Duodenal mucosa (tissue), 2 donors: ENCODE data around the gene LECT2.

Experiments used
- H3K27ac ChIP-seq: one replicate; pipeline ENCODE4 v1.7.0; 2013; ENCODE audit warnings: low read depth, low read length
- H3K27me3 ChIP-seq, 2 donors: one replicate each; pipeline ENCODE4 v1.7.0; 2013; ENCODE audit warnings: low read length in 2 of 2, control low read depth in 1 of 2; ENCODE audit not compliant: insufficient read depth in 2 of 2, control insufficient read depth in 1 of 2
- H3K36me3 ChIP-seq, 2 donors: one replicate each; pipeline ENCODE4 v1.7.0; 2013; ENCODE audit warnings: low read length in 2 of 2, control low read depth in 1 of 2; ENCODE audit not compliant: insufficient read depth in 2 of 2, control insufficient read depth in 1 of 2
- H3K4me1 ChIP-seq, 2 donors: one replicate each; pipeline ENCODE4 v1.7.0; 2013; ENCODE audit warnings: low read length in 2 of 2, control low read depth in 1 of 2; ENCODE audit not compliant: insufficient read depth in 2 of 2, control insufficient read depth in 1 of 2
- H3K4me3 ChIP-seq, 2 donors: one replicate each; pipeline ENCODE4 v1.7.0; 2013; ENCODE audit warnings: low read length in 2 of 2, low read depth in 1 of 2
- H3K9ac ChIP-seq, 2 donors: one replicate each; pipeline ENCODE4 v1.7.0; 2013; ENCODE audit warnings: low read length in 2 of 2, low read depth in 1 of 2
- H3K9me3 ChIP-seq, 2 donors: one replicate each; pipeline ENCODE4 v1.7.0; 2013; ENCODE audit warnings: low read length in 2 of 2, control low read depth in 1 of 2; ENCODE audit not compliant: control insufficient read depth in 1 of 2

The LECT2 gene

GRCh38 chr5:135954899-135955298 lies at the start of gene LECT2:
TSS of gene LECT2 (minus strand) at chr5:135954983. CDS start at chr5:135954833, 150 bp downstream.
- no peak within 1 kb of the TSS for H3K4me3 ChIP-seq
- no peaks in the 10 kb centered on the region for H3K9me3 ChIP-seq
- no peak within 1 kb of the TSS for H3K27ac ChIP-seq
- H3K36me3 ChIP-seq = no peaks in the 10 kb centered on the region
- H3K4me1 ChIP-seq = no peaks in the 10 kb centered on the region
- H3K27me3 ChIP-seq = no peaks in the 10 kb centered on the region
- no peak within 1 kb of the TSS for H3K9ac ChIP-seq

- H3K27me3 ChIP-seq = no peaks in the 10 kb centered on the region
- no peak overlapping the region for H3K27ac ChIP-seq
- H3K4me3 ChIP-seq = no peak overlapping the region
- H3K9me3 ChIP-seq = no peaks in the 10 kb centered on the region
- no peak overlapping the region for H3K9ac ChIP-seq
- H3K4me1 ChIP-seq = peaks cover 4 to 5% of the 10 kb centered on the region in 2 donors
- no peaks in the 10 kb centered on the region for H3K36me3 ChIP-seq
These were observed 49.7 kb upstream of the LECT2 start for GRCh38 chr5:136004436-136004835.

- H3K4me1 ChIP-seq = peaks cover 0 to 5% of the 10 kb centered on the region in 2 donors
- no peak overlapping the region for H3K9ac ChIP-seq
- no peaks in the 10 kb centered on the region for H3K27me3 ChIP-seq
- no peak overlapping the region for H3K4me3 ChIP-seq
- H3K9me3 ChIP-seq = no peaks in the 10 kb centered on the region
- no peaks in the 10 kb centered on the region for H3K36me3 ChIP-seq
- no peak overlapping the region for H3K27ac ChIP-seq
These were observed 46.7 kb upstream of the LECT2 start for GRCh38 chr5:136001466-136001981.

- Histone ChIP-seq H3K9me3 (no peaks in the 10 kb centered on the region), H3K27me3 (peaks cover 0 to 3% of the 10 kb centered on the region in 2 donors), H3K4me3 (no peak overlapping the region), H3K36me3 (no peaks in the 10 kb centered on the region), H3K9ac (no peak overlapping the region), H3K4me1 (peaks cover 0 to 5% of the 10 kb centered on the region in 2 donors), H3K27ac (no peak overlapping the region)
These were observed 46.1 kb upstream of the LECT2 start for GRCh38 chr5:136000932-136001331.

GRCh38 chr5:136000147-136000546 lies 45.4 kb upstream of the LECT2 start:
- H3K4me1 ChIP-seq = peaks cover 0 to 5% of the 10 kb centered on the region in 2 donors
- H3K36me3 ChIP-seq = no peaks in the 10 kb centered on the region
- H3K9ac ChIP-seq = no peak overlapping the region
- H3K9me3 ChIP-seq = no peaks in the 10 kb centered on the region
- no peak overlapping the region for H3K27ac ChIP-seq
- no peak overlapping the region for H3K4me3 ChIP-seq
- H3K27me3 ChIP-seq = peaks cover 0 to 4% of the 10 kb centered on the region in 2 donors

GRCh38 chr5:135999406-136000139 lies 44.8 kb upstream of the LECT2 start:
- H3K9me3 ChIP-seq = no peaks in the 10 kb centered on the region
- H3K36me3 ChIP-seq = no peaks in the 10 kb centered on the region
- peaks cover 0 to 4% of the 10 kb centered on the region in 2 donors for H3K27me3 ChIP-seq
- no peak overlapping the region for H3K9ac ChIP-seq
- no peak overlapping the region for H3K4me3 ChIP-seq
- H3K4me1 ChIP-seq = peaks cover 0 to 9% of the 10 kb centered on the region in 2 donors
- peak overlapping the region; percentile 36 for H3K27ac ChIP-seq

- Histone ChIP-seq H3K4me3 (no peak overlapping the region), H3K4me1 (peaks cover 0 to 9% of the 10 kb centered on the region in 2 donors), H3K36me3 (no peaks in the 10 kb centered on the region), H3K9me3 (no peaks in the 10 kb centered on the region), H3K27me3 (peaks cover 0 to 4% of the 10 kb centered on the region in 2 donors), H3K27ac (no peak overlapping the region), H3K9ac (no peak overlapping the region)
These were observed 44.1 kb upstream of the LECT2 start for GRCh38 chr5:135998889-135999288.

- peaks cover 0 to 9% of the 10 kb centered on the region in 2 donors for H3K4me1 ChIP-seq
- H3K36me3 ChIP-seq = no peaks in the 10 kb centered on the region
- H3K27ac ChIP-seq = no peak overlapping the region
- no peaks in the 10 kb centered on the region for H3K9me3 ChIP-seq
- no peak overlapping the region for H3K4me3 ChIP-seq
- peaks cover 0 to 4% of the 10 kb centered on the region in 2 donors for H3K27me3 ChIP-seq
- no peak overlapping the region for H3K9ac ChIP-seq
These were observed 43.0 kb upstream of the LECT2 start for GRCh38 chr5:135997673-135998335.

- H3K36me3 ChIP-seq = no peaks in the 10 kb centered on the region
- no peaks in the 10 kb centered on the region for H3K9me3 ChIP-seq
- H3K4me3 ChIP-seq = no peak overlapping the region
- no peak overlapping the region for H3K27ac ChIP-seq
- H3K4me1 ChIP-seq = peaks cover 0 to 9% of the 10 kb centered on the region in 2 donors
- H3K27me3 ChIP-seq = peaks cover 0 to 4% of the 10 kb centered on the region in 2 donors
- no peak overlapping the region for H3K9ac ChIP-seq
These were observed 41.8 kb upstream of the LECT2 start for GRCh38 chr5:135996611-135997010.

GRCh38 chr5:135995976-135996375 lies 41.2 kb upstream of the LECT2 start:
- Histone ChIP-seq H3K4me3 (no peak overlapping the region), H3K9ac (no peak overlapping the region), H3K9me3 (no peaks in the 10 kb centered on the region), H3K36me3 (no peaks in the 10 kb centered on the region), H3K27me3 (peaks cover 0 to 4% of the 10 kb centered on the region in 2 donors), H3K4me1 (peaks cover 0 to 8% of the 10 kb centered on the region in 2 donors), H3K27ac (no peak overlapping the region)
